Suprapubic skin (tissue), 4 donors: ENCODE measurements around the gene CHAF1A. TPM values are rescaled to one million over a fixed set of nuclear protein-coding genes. Genes with fewer than 3 reads are reported as not detected.

Experiments
- DNase-seq, 2 donors: peaks; one replicate each; pipeline ENCODE4 v3.0.0-alpha.2; 2019; ENCODE audit warnings: low spot score in 2 of 2
- H3K27ac ChIP-seq: fragments of 200-600 bp; sonication (generic); one replicate; pipeline ENCODE4 v1.5.1; 2019
- H3K27me3 ChIP-seq: fragments of 200-600 bp; sonication (generic); one replicate; pipeline ENCODE4 v1.5.1; 2019
- H3K36me3 ChIP-seq: fragments of 200-600 bp; sonication (generic); one replicate; pipeline ENCODE4 v1.5.1; 2019
- H3K4me1 ChIP-seq: fragments of 200-600 bp; sonication (generic); one replicate; pipeline ENCODE4 v1.5.1; 2019
- H3K4me3 ChIP-seq: fragments of 200-600 bp; sonication (generic); one replicate; pipeline ENCODE4 v1.5.1; 2019; ENCODE audit warnings: mild to moderate bottlenecking
- H3K9me3 ChIP-seq: fragments of 200-600 bp; sonication (generic); one replicate; pipeline ENCODE4 v1.5.1; 2019
- EP300 ChIP-seq: sonication (generic); formaldehyde crosslinking; IDR thresholded peaks from one replicate; pipeline ENCODE4 v1.6.1; 2017; ENCODE audit warnings: antibody characterized with exemption
- POLR2A ChIP-seq, 2 donors: fragments of 450-650 bp; IDR thresholded peaks; one replicate each; pipeline ENCODE4 v1.6.1; 2017; ENCODE audit warnings: antibody characterized with exemption in 2 of 2, mild to moderate bottlenecking in 2 of 2, moderate library complexity in 2 of 2
- POLR2AphosphoS5 ChIP-seq, 3 donors: sonication (generic); formaldehyde crosslinking; IDR thresholded peaks; one replicate each; pipeline ENCODE4 v1.6.1; 2017; ENCODE audit warnings: antibody characterized with exemption in 3 of 3
- WGBS: methylation state at CpG from one replicate; pipeline ENCODE4 v1.1.5; 2018; 5-methylcytosine and 5-hydroxymethylcytosine counted together
- total RNA-seq, 4 donors: library from RNA; depleted of rRNA; stranded (reverse); fragments of >200 nt; gene quantifications; one replicate each; pipeline ENCODE4 v1.1.0, GENCODE V29; 2016
- TF ChIP-seq, protein P1 (sequence below), 2 donors: fragments of 200-600 bp in 1 of 2; fragments of 450-650 bp in 1 of 2; sonication (generic) in 1 of 2; IDR thresholded peaks; one replicate each; pipeline ENCODE4 v1.5.1; 2016 to 2019; ENCODE audit warnings: antibody characterized with exemption in 2 of 2, mild to moderate bottlenecking in 1 of 2, moderate library complexity in 1 of 2

CHAF1A gene, protein sequence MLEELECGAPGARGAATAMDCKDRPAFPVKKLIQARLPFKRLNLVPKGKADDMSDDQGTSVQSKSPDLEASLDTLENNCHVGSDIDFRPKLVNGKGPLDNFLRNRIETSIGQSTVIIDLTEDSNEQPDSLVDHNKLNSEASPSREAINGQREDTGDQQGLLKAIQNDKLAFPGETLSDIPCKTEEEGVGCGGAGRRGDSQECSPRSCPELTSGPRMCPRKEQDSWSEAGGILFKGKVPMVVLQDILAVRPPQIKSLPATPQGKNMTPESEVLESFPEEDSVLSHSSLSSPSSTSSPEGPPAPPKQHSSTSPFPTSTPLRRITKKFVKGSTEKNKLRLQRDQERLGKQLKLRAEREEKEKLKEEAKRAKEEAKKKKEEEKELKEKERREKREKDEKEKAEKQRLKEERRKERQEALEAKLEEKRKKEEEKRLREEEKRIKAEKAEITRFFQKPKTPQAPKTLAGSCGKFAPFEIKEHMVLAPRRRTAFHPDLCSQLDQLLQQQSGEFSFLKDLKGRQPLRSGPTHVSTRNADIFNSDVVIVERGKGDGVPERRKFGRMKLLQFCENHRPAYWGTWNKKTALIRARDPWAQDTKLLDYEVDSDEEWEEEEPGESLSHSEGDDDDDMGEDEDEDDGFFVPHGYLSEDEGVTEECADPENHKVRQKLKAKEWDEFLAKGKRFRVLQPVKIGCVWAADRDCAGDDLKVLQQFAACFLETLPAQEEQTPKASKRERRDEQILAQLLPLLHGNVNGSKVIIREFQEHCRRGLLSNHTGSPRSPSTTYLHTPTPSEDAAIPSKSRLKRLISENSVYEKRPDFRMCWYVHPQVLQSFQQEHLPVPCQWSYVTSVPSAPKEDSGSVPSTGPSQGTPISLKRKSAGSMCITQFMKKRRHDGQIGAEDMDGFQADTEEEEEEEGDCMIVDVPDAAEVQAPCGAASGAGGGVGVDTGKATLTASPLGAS
- total RNA-seq: 10 to 100 TPM in 2 of 4 donors, 1 to 10 TPM in 2; 8.5 to 20.4 (median 11.4) TPM

- TF ChIP-seq, protein P1, sequence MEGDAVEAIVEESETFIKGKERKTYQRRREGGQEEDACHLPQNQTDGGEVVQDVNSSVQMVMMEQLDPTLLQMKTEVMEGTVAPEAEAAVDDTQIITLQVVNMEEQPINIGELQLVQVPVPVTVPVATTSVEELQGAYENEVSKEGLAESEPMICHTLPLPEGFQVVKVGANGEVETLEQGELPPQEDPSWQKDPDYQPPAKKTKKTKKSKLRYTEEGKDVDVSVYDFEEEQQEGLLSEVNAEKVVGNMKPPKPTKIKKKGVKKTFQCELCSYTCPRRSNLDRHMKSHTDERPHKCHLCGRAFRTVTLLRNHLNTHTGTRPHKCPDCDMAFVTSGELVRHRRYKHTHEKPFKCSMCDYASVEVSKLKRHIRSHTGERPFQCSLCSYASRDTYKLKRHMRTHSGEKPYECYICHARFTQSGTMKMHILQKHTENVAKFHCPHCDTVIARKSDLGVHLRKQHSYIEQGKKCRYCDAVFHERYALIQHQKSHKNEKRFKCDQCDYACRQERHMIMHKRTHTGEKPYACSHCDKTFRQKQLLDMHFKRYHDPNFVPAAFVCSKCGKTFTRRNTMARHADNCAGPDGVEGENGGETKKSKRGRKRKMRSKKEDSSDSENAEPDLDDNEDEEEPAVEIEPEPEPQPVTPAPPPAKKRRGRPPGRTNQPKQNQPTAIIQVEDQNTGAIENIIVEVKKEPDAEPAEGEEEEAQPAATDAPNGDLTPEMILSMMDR (IDR thresholded peaks at IDR 0.05): no peak
- TF ChIP-seq POLR2AphosphoS5 (IDR thresholded peaks at IDR 0.05): peak in 2 of 3 donors; percentile 56 to 97
- Histone ChIP-seq H3K27ac (peak within 1 kb of the TSS; percentile 86), H3K36me3 (no peaks in the 10 kb centered on the region), H3K4me3 (peak within 1 kb of the TSS; percentile 95), H3K27me3 (no peaks in the 10 kb centered on the region), H3K4me1 (peaks cover 56% of the 10 kb centered on the region), H3K9me3 (no peaks in the 10 kb centered on the region)
- WGBS: under 1% methylated on average over 13 of the region's 84 CpGs
- peak; percentile 100 for DNase-seq
These were observed at the start of gene CHAF1A for GRCh38 chr19:4402171-4403004. Gene CHAF1A, plus strand, starts transcription at chr19:4402640. Its CDS starts 123 bp downstream, at chr19:4402763.

GRCh38 chr19:4352701-4353121 is 49.7 kb upstream of the CHAF1A start:
- WGBS: 65% methylated on average over 8 of the region's 9 CpGs
- peaks cover 30% of the 10 kb centered on the region for H3K36me3 ChIP-seq
- TF ChIP-seq POLR2A (IDR thresholded peaks at IDR 0.05) (no peak), EP300 (no peak)
- TF ChIP-seq, protein P1 (IDR thresholded peaks at IDR 0.05): peak; percentile 25 to 91
- no peaks in the 10 kb centered on the region for H3K27me3 ChIP-seq
- no peaks in the 10 kb centered on the region for H3K9me3 ChIP-seq
- H3K4me3 ChIP-seq: no peak overlapping the region
- DNase-seq: peak in 1 of 2 donors; percentile 70
- H3K27ac ChIP-seq: no peak overlapping the region
- peaks cover 6% of the 10 kb centered on the region for H3K4me1 ChIP-seq

DNA sequence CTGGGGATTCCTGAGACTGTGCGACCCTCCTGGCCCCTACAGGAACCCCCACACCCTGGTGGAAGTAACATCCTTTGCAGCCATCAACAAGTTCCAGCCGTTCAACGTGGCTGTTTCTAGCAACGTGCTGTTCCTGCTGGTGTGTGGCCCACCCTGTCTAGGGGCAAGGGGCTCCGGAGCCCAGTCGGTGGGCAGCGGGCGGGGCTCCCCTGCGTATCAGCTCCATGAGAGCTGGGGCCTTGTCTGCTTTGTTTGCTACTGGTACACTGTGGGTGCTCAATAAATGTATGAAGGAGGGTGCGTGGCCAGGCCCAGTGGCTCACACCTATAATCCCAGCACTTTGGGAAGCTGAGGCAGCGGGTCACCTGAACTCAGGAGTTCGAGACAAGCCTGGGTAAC is 48.2 kb upstream of the CHAF1A start:
- no peak overlapping the region for H3K27ac ChIP-seq
- TF ChIP-seq, protein P1 (IDR thresholded peaks at IDR 0.05): no peak
- TF ChIP-seq POLR2A (IDR thresholded peaks at IDR 0.05) (no peak), POLR2AphosphoS5 (IDR thresholded peaks at IDR 0.05) (no peak), EP300 (no peak)
- 85% methylated on average over 11 of the region's 12 CpGs for WGBS
- peaks cover 39% of the 10 kb centered on the region for H3K36me3 ChIP-seq
- H3K27me3 ChIP-seq: no peaks in the 10 kb centered on the region
- peaks cover 6% of the 10 kb centered on the region for H3K4me1 ChIP-seq
- no peaks in the 10 kb centered on the region for H3K9me3 ChIP-seq
- no peak for DNase-seq
- no peak overlapping the region for H3K4me3 ChIP-seq

DNA sequence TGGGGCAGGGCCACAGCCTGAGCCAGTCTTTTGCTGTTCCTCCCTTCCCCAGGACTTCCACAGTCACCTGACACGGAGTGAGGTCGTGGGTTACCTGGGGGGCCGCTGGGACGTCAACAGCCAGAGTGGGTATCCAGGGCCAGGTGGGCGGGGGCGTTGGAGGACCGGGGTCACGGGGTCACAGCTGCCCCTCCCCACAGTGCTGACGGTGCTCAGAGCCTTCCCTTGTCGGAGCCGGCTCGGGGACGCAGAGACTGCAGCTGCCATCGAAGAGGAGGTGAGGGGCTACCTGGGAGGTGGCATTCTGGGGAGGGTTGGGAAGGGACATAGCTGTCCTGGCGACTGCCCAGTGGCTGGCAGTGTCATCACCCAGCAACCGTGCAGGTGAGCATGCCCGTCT is 47.5 kb upstream of the CHAF1A start:
- Histone ChIP-seq H3K27me3 (no peaks in the 10 kb centered on the region), H3K4me3 (no peak overlapping the region), H3K36me3 (peaks cover 45% of the 10 kb centered on the region), H3K9me3 (no peaks in the 10 kb centered on the region), H3K4me1 (peaks cover 6% of the 10 kb centered on the region), H3K27ac (no peak overlapping the region)
- peak in 1 of 2 donors; percentile 67 for DNase-seq
- 97% methylated on average over 7 of the region's 17 CpGs for WGBS
- TF ChIP-seq, protein P1 (IDR thresholded peaks at IDR 0.05): no peak
- TF ChIP-seq EP300 (no peak), POLR2AphosphoS5 (IDR thresholded peaks at IDR 0.05) (no peak), POLR2A (IDR thresholded peaks at IDR 0.05) (no peak)
